ENCODE results near the gene PRR33. TPM values are rescaled to one million over a fixed set of nuclear protein-coding genes. Genes with fewer than 3 reads are reported as not detected.
A peak's percentile ranks its signal among the peaks of the same experiment; 100 is the strongest.

The PRR33 gene
- total and polyA plus RNA-seq, 2 experiments from 2014 or later: 0.29 TPM; not detected in 1

- H3K79me2 ChIP-seq: no peaks in the 10 kb centered on the region
- H3K27ac ChIP-seq: no peak overlapping the region
- no peak for TF ChIP-seq CTCF (IDR thresholded peaks at IDR 0.05; ENCODE audit: poor library complexity)
- TF ChIP-seq EZH2phosphoT487 (IDR thresholded peaks at IDR 0.05; ENCODE audit: low read depth, severe bottlenecking, unreplicated experiment): no peak
- TF ChIP-seq EZH2 (IDR thresholded peaks at IDR 0.05; ENCODE audit: borderline replicate concordance): no peak
- no peaks in the 10 kb centered on the region for H3K9me3 ChIP-seq (ENCODE audit: low read depth)
- 91% methylated on average over 29 of the region's 29 CpGs for whole genome bisulfite sequencing (ENCODE audit: low lambda C conversion rate, missing lambda C conversion rate)
- DNase-seq (ENCODE audit: low spot score): no peak
- H3K4me2 ChIP-seq: no peak overlapping the region
- no peaks in the 10 kb centered on the region for H3K4me1 ChIP-seq (ENCODE audit: insufficient read depth)
- no peaks in the 10 kb centered on the region for H3K9me2 ChIP-seq (replicated peaks; ENCODE audit: insufficient read depth)
- no peaks in the 10 kb centered on the region for H3K36me3 ChIP-seq (replicated peaks; ENCODE audit: insufficient read depth, low read depth)
- H3K4me3 ChIP-seq: no peak overlapping the region
- no peaks in the 10 kb centered on the region for H3K27me3 ChIP-seq
- no peaks in the 10 kb centered on the region for H4K20me1 ChIP-seq (ENCODE audit: insufficient read depth, poor library complexity, severe bottlenecking)
- H2AFZ ChIP-seq: no peak overlapping the region
Measured at GRCh38 chr11:1918436-1919315, 27.0 kb upstream of the PRR33 start.

GRCh38 chr11:1917523-1918435 is 26.1 kb upstream of the PRR33 start:
- no peak overlapping the region for H3K4me3 ChIP-seq
- no peaks in the 10 kb centered on the region for H3K79me2 ChIP-seq
- H3K9me3 ChIP-seq (ENCODE audit: low read depth): no peaks in the 10 kb centered on the region
- H4K20me1 ChIP-seq (ENCODE audit: insufficient read depth, poor library complexity, severe bottlenecking): no peaks in the 10 kb centered on the region
- no peak overlapping the region for H3K4me2 ChIP-seq
- no peak overlapping the region for H2AFZ ChIP-seq
- no peaks in the 10 kb centered on the region for H3K36me3 ChIP-seq (replicated peaks; ENCODE audit: insufficient read depth, low read depth)
- 87% methylated on average over 33 of the region's 34 CpGs for WGBS (ENCODE audit: low lambda C conversion rate, missing lambda C conversion rate)
- TF ChIP-seq CTCF (IDR thresholded peaks at IDR 0.05; ENCODE audit: poor library complexity): peak; percentile 28
- no peak for TF ChIP-seq EZH2phosphoT487 (IDR thresholded peaks at IDR 0.05; ENCODE audit: low read depth, severe bottlenecking, unreplicated experiment)
- no peak for TF ChIP-seq EZH2 (IDR thresholded peaks at IDR 0.05; ENCODE audit: borderline replicate concordance)
- no peaks in the 10 kb centered on the region for H3K27me3 ChIP-seq
- no peak overlapping the region for H3K27ac ChIP-seq
- no peaks in the 10 kb centered on the region for H3K9me2 ChIP-seq (replicated peaks; ENCODE audit: insufficient read depth)
- no peak for DNase-seq (ENCODE audit: low spot score)
- H3K4me1 ChIP-seq (ENCODE audit: insufficient read depth): no peaks in the 10 kb centered on the region

- H3K9me3 ChIP-seq (ENCODE audit: low read depth): no peaks in the 10 kb centered on the region
- no peak overlapping the region for H3K27ac ChIP-seq
- no peaks in the 10 kb centered on the region for H3K36me3 ChIP-seq (replicated peaks; ENCODE audit: insufficient read depth, low read depth)
- H3K9me2 ChIP-seq (replicated peaks; ENCODE audit: insufficient read depth): no peaks in the 10 kb centered on the region
- WGBS (ENCODE audit: low lambda C conversion rate, missing lambda C conversion rate): 82% methylated on average over 6 of the region's 8 CpGs
- no peak overlapping the region for H2AFZ ChIP-seq
- no peak overlapping the region for H3K4me2 ChIP-seq
- no peaks in the 10 kb centered on the region for H3K79me2 ChIP-seq
- no peaks in the 10 kb centered on the region for H3K4me1 ChIP-seq (ENCODE audit: insufficient read depth)
- DNase-seq (ENCODE audit: low spot score): no peak
- H3K27me3 ChIP-seq: no peaks in the 10 kb centered on the region
- no peaks in the 10 kb centered on the region for H4K20me1 ChIP-seq (ENCODE audit: insufficient read depth, poor library complexity, severe bottlenecking)
- no peak overlapping the region for H3K4me3 ChIP-seq
- TF ChIP-seq EZH2 (IDR thresholded peaks at IDR 0.05; ENCODE audit: borderline replicate concordance) (no peak), EZH2phosphoT487 (IDR thresholded peaks at IDR 0.05; ENCODE audit: low read depth, severe bottlenecking, unreplicated experiment) (no peak), CTCF (IDR thresholded peaks at IDR 0.05; ENCODE audit: poor library complexity) (no peak)
Measured at GRCh38 chr11:1916986-1917522, 25.4 kb upstream of the PRR33 start.

All from hepatocyte (in vitro differentiated cells).